Breast epithelium (tissue), 3 donors: ENCODE data around the gene UIMC1.

ENCODE experiments used
- POLR2A ChIP-seq: fragments of 450-650 bp; IDR thresholded peaks from one replicate; pipeline ENCODE4 v1.6.1; 2016; ENCODE audit warnings: antibody characterized with exemption, mild to moderate bottlenecking, moderate library complexity
- POLR2AphosphoS5 ChIP-seq, 3 donors: sonication (generic); formaldehyde crosslinking; IDR thresholded peaks; one replicate each; pipeline ENCODE4 v1.6.1; 2017; ENCODE audit warnings: antibody characterized with exemption in 3 of 3

GRCh38 chr5:176895831-176896230 lies 110.7 kb downstream of the UIMC1 start:
- TF ChIP-seq POLR2A: no peak
- TF ChIP-seq POLR2AphosphoS5 (IDR thresholded peaks at IDR 0.05): no peak
